Measurements from ENCODE around the gene EFR3B.

The EFR3B gene

GRCh38 chr2:25063876-25064660, 22.2 kb downstream of the EFR3B start:
- TF ChIP-seq CEBPB (IDR thresholded peaks at IDR 0.05): no peak
- TF ChIP-seq EGR1 (IDR thresholded peaks at IDR 0.05): no peak
- TF ChIP-seq TCF12 (IDR thresholded peaks at IDR 0.05; ENCODE audit: low read depth): no peak
- TF ChIP-seq YY1 (IDR thresholded peaks at IDR 0.05; ENCODE audit: low read depth): no peak
- TF ChIP-seq RAD21 (IDR thresholded peaks at IDR 0.05; ENCODE audit: low read depth): no peak
- TF ChIP-seq EP300 (IDR thresholded peaks at IDR 0.05; ENCODE audit: borderline replicate concordance): no peak
- TF ChIP-seq TAF1 (IDR thresholded peaks at IDR 0.05; ENCODE audit: low read depth): no peak
- no peak for TF ChIP-seq FOXM1 (IDR thresholded peaks at IDR 0.05; ENCODE audit: borderline replicate concordance, low read depth)
- TF ChIP-seq NFIC (IDR thresholded peaks at IDR 0.05): no peak

- no peak for TF ChIP-seq FOXM1 (IDR thresholded peaks at IDR 0.05; ENCODE audit: borderline replicate concordance, low read depth)
- no peak for TF ChIP-seq USF1 (IDR thresholded peaks at IDR 0.05)
- no peak for TF ChIP-seq CREB1 (IDR thresholded peaks at IDR 0.05; ENCODE audit: low read depth)
- TF ChIP-seq TCF12 (IDR thresholded peaks at IDR 0.05; ENCODE audit: low read depth): no peak
- TF ChIP-seq NFIC (IDR thresholded peaks at IDR 0.05): no peak
- no peak for TF ChIP-seq CEBPB (IDR thresholded peaks at IDR 0.05)
- no peak for TF ChIP-seq ZBTB7A (IDR thresholded peaks at IDR 0.05; ENCODE audit: low read depth)
- no peak for TF ChIP-seq TEAD4 (IDR thresholded peaks at IDR 0.05)
- no peak for TF ChIP-seq REST (IDR thresholded peaks at IDR 0.05; ENCODE audit: low read depth)
- TF ChIP-seq EGR1 (IDR thresholded peaks at IDR 0.05): no peak
- no peak for TF ChIP-seq RAD21 (IDR thresholded peaks at IDR 0.05; ENCODE audit: low read depth)
- TF ChIP-seq TAF1 (IDR thresholded peaks at IDR 0.05; ENCODE audit: low read depth): no peak
- no peak for TF ChIP-seq EP300 (IDR thresholded peaks at IDR 0.05; ENCODE audit: borderline replicate concordance)
- no peak for TF ChIP-seq YY1 (IDR thresholded peaks at IDR 0.05; ENCODE audit: low read depth)
- no peak for TF ChIP-seq MAX (IDR thresholded peaks at IDR 0.05)
Measured at GRCh38 chr2:25065768-25066167, 23.9 kb downstream of the EFR3B start.

GRCh38 chr2:25066455-25066854, 24.6 kb downstream of the EFR3B start:
- no peak for TF ChIP-seq USF1 (IDR thresholded peaks at IDR 0.05)
- TF ChIP-seq ZBTB7A (IDR thresholded peaks at IDR 0.05; ENCODE audit: low read depth): no peak
- TF ChIP-seq TCF12 (IDR thresholded peaks at IDR 0.05; ENCODE audit: low read depth): no peak
- no peak for TF ChIP-seq EP300 (IDR thresholded peaks at IDR 0.05; ENCODE audit: borderline replicate concordance)
- TF ChIP-seq FOXM1 (IDR thresholded peaks at IDR 0.05; ENCODE audit: borderline replicate concordance, low read depth): no peak
- TF ChIP-seq TAF1 (IDR thresholded peaks at IDR 0.05; ENCODE audit: low read depth): no peak
- TF ChIP-seq YY1 (IDR thresholded peaks at IDR 0.05; ENCODE audit: low read depth): no peak
- no peak for TF ChIP-seq CREB1 (IDR thresholded peaks at IDR 0.05; ENCODE audit: low read depth)
- TF ChIP-seq TEAD4 (IDR thresholded peaks at IDR 0.05): no peak
- TF ChIP-seq CEBPB (IDR thresholded peaks at IDR 0.05): no peak
- no peak for TF ChIP-seq MAX (IDR thresholded peaks at IDR 0.05)
- no peak for TF ChIP-seq REST (IDR thresholded peaks at IDR 0.05; ENCODE audit: low read depth)
- no peak for TF ChIP-seq NFIC (IDR thresholded peaks at IDR 0.05)
- no peak for TF ChIP-seq EGR1 (IDR thresholded peaks at IDR 0.05)
- no peak for TF ChIP-seq RAD21 (IDR thresholded peaks at IDR 0.05; ENCODE audit: low read depth)

- TF ChIP-seq MAX (IDR thresholded peaks at IDR 0.05) (no peak), YY1 (IDR thresholded peaks at IDR 0.05; ENCODE audit: low read depth) (no peak), TEAD4 (IDR thresholded peaks at IDR 0.05) (no peak), CEBPB (IDR thresholded peaks at IDR 0.05) (no peak), USF1 (IDR thresholded peaks at IDR 0.05) (no peak), ZBTB7A (IDR thresholded peaks at IDR 0.05; ENCODE audit: low read depth) (no peak), TAF1 (IDR thresholded peaks at IDR 0.05; ENCODE audit: low read depth) (no peak), NFIC (IDR thresholded peaks at IDR 0.05) (no peak), REST (IDR thresholded peaks at IDR 0.05; ENCODE audit: low read depth) (no peak), TCF12 (IDR thresholded peaks at IDR 0.05; ENCODE audit: low read depth) (no peak)
Measured at GRCh38 chr2:25068217-25068616, 26.3 kb downstream of the EFR3B start.
